Central memory CD4-positive, alpha-beta T cell (primary cell): ENCODE results near the gene CFAP97D1.

Source experiments
- DNase-seq: peaks from one replicate; pipeline ENCODE4 v3.0.0; 2022

CFAP97D1 gene

DNA sequence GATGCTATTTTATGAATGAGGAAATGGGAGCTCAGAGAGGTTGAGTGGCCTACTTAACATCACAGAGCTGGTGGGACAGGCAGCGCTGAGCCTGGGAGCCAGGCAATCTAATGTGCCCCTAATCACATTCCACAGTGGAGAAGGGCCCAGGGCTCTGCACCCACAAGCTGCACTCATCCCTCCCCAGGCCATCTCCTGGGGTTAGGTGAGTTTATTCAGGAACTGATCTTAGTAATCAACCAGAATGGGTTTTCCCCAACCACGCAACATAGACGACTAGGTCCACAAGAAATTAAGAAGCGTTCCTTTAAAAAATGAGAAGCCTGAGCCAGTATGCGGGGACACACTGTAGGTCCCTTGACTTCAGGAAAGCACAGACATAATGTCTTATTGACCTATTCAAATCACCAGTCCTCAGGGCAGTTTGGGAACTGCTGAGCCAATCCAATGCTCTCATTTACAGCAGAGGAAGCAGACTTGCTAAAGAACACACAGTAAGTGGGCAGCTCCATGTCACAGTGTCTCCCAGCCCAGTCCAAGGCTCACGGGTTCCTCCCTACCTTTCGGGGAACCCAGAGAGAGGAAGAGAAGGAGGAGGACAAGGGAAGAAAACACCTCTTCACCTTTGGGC lies 50.4 kb downstream of the CFAP97D1 start:
- no peak for DNase-seq

DNA sequence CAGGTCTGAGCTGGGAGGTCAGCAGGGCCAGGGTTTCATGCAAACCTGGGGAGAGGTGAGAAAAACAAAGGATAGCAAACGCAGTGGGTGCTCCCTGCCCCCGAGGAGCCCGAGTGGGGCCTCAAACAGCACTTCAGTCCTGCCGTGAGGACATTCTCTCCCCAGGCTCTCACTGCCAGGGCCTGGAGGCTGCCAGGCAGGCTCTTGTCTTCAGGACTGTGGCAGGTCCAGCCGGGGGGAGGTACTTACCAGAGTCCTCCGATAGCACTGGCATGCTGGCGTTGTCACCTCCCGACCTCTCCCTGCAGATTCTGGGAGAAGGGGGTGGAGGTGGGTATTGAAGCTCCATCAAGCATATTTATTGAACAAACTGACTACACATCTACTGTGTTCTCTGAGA lies 51.4 kb downstream of the CFAP97D1 start:
- no peak for DNase-seq

DNA sequence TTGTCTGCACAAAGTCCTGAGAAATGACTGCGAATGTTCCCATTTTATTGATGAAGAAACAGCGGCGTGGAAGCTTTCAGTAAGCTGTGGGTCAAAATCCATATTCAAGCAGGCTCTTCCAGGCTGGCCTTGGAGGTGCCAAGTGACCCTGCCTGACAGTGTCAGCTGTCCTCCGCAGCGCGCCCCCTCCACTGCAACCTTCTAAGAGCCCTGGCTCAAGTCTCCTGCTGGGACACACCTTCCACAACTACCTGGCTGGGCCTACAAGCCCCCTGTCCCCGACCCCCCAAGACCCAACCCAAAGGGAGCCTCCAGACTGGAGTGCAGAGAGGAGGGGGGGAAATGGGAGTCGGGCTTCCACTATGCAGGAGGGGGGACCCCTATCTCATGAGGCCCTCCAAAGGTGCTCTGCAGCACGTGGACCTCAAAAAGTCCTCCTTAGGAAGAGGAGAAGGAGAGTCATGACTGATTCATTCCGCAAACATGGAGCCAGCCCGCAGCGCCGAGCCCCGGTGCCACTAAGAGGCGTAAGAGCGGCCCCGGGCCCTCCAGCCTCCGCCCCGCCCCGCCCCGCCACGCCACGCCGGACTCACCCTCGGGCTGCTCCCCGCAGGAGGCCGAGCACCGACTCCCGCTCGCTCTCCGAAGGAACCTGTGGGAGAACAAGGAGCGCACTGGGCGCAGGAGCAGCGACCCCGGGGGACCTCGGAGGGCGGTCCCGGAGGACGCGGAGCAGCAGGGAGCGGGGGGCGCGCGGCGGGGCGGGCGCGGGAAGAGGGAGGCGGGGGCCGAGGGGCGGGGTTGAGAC lies 52.1 kb downstream of the CFAP97D1 start:
- DNase-seq = no peak

DNA sequence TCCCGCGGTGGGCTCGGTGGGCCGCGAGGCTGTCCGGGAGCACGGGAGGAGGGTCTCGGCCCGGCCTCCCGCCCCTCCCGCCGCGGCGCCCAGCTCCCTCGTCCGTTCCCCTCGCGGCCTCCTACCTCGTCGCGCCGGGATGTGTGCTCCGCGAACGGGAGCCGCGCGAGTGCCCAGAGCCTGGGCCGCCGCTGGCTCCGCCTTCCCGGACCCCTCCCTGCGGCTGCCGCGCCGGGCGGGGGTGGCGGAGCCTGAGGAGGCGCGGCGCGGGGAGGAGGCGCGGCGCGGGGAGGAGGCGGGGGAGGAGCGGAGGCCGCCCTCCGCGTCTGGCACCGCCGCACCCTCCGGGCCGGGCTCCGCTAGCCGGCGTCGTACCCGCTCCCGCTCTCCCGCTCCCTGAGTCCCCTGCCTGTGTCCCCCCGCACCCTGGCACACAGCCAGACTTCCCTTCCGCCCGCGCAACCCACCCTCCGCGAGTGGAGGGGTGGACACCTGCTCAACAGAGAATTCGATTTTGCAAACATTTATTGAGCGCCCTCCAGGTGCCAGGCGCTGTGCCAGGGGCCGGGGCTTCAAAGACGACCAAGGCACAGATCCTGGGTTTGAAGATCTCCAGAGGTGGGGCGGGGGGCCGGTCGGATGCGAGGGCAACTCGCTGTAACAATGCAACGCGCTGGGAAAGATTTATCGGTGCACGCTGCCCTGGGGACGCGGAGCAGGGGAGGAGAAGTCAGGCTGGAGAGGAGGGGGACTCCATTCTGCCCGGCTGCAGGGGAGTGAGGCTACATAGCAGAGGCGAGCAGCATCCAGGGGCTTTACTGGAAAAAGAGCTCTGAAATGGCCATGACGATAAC lies 53.0 kb downstream of the CFAP97D1 start, which contains the start of gene MPP3:
Gene MPP3 (minus strand): TSS at position 171 of the 854 bp plus-strand sequence. CDS start 1,240 bp downstream, outside the sequence.
- DNase-seq = peak; percentile 47

DNA sequence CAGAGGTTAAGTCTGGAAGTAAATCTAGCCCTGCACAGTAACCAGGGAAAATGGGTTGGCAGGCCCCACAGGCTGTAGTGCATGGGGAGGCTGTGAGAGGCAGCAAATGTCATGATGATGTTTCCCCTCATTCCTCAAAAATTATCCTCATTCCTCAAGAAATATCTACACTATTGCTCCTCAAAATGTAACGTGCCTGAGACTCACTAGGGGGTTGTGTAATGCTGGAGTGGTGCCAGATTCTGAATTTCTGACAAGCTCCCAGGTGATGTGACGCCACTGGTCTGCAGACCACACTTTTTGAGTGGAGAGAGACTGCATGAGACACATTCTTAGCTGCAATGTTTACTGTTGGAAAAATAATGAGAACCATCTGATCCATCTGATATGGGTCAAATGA lies 53.9 kb downstream of the CFAP97D1 start:
- DNase-seq = no peak
